DND-41 (cell line): ENCODE measurements around the gene ZSCAN2.

Experiments
- ATAC-seq: fragments of 200-7000 bp; cut with Tn5 transposase; 3 replicates; pipeline ENCODE4 v1.9.1; 2021; ENCODE audit warnings: low read depth; ENCODE audit not compliant: insufficient read depth
- DNase-seq: peaks from one replicate; pipeline ENCODE4 v3.0.0-alpha.2; 2020
- H2AFZ ChIP-seq: 2 replicates; pipeline ENCODE4 v1.6.0; 2012; ENCODE audit warnings: low read depth, low read length
- H3K27ac ChIP-seq: 2 replicates; pipeline ENCODE4 v1.5.1; 2012; ENCODE audit warnings: low read length, inconsistent platforms
- H3K27me3 ChIP-seq: fragments of 200-600 bp; sonication (generic); 2 replicates; pipeline ENCODE4 v1.6.0; 2012; ENCODE audit warnings: low read length, mild to moderate bottlenecking, inconsistent platforms; ENCODE audit not compliant: insufficient read depth, poor library complexity
- H3K36me3 ChIP-seq: 2 replicates; pipeline ENCODE4 v1.5.1; 2012; ENCODE audit warnings: low read length, inconsistent platforms; ENCODE audit not compliant: insufficient read depth
- H3K4me1 ChIP-seq: 2 replicates; pipeline ENCODE4 v1.5.1; 2012; ENCODE audit warnings: mild to moderate bottlenecking, low read length; ENCODE audit not compliant: insufficient read depth
- H3K4me2 ChIP-seq: 2 replicates; pipeline ENCODE4 v1.6.0; 2012; ENCODE audit warnings: mild to moderate bottlenecking, moderate library complexity, low read length, inconsistent platforms; ENCODE audit not compliant: insufficient read depth
- H3K4me3 ChIP-seq, 2 experiments: fragments of 200-600 bp in 1 of 2; shearing (Covaris generic) in 1 of 2; 2 replicates each; pipeline ENCODE4 v1.5.1; 2012 to 2016; ENCODE audit warnings: inconsistent platforms in 2 of 2, low read length in 2 of 2, mild to moderate bottlenecking in 2 of 2, low read depth in 1 of 2, moderate library complexity in 1 of 2
- H3K79me2 ChIP-seq: 2 replicates; pipeline ENCODE4 v1.6.0; 2012; ENCODE audit warnings: low read length, inconsistent platforms; ENCODE audit not compliant: insufficient read depth
- H3K9ac ChIP-seq: 2 replicates; pipeline ENCODE4 v1.6.0; 2012; ENCODE audit warnings: low read depth, mild to moderate bottlenecking, inconsistent platforms, low read length, moderate library complexity
- H3K9me3 ChIP-seq: 2 replicates; pipeline ENCODE4 v1.5.1; 2012; ENCODE audit warnings: low read length, moderate library complexity, mild to moderate bottlenecking, inconsistent platforms; ENCODE audit not compliant: insufficient read depth, severe bottlenecking
- H4K20me1 ChIP-seq: 2 replicates; pipeline ENCODE4 v1.6.0; 2012; ENCODE audit warnings: low read length; ENCODE audit not compliant: insufficient read depth
- CTCF ChIP-seq: IDR thresholded peaks from 2 replicates; pipeline ENCODE4 v1.5.1; 2012; ENCODE audit warnings: borderline replicate concordance, low read length, moderate library complexity, mild to moderate bottlenecking; ENCODE audit not compliant: poor library complexity, severe bottlenecking; ENCODE audit errors: extremely low read depth
- EZH2 ChIP-seq: IDR thresholded peaks from 3 replicates; pipeline ENCODE4 v1.6.1; 2012; ENCODE audit warnings: borderline replicate concordance, low read depth, mild to moderate bottlenecking, moderate library complexity, low read length, inconsistent platforms; ENCODE audit not compliant: severe bottlenecking

Gene ZSCAN2

GRCh38 chr15:84609818-84610525, 9.2 kb downstream of the ZSCAN2 start:
- Histone ChIP-seq H3K4me1 (peaks cover 11% of the 10 kb centered on the region), H3K9me3 (no peaks in the 10 kb centered on the region), H3K27me3 (no peaks in the 10 kb centered on the region), H3K27ac (no peak overlapping the region), H3K79me2 (peaks cover 65% of the 10 kb centered on the region), H3K36me3 (peaks cover 52% of the 10 kb centered on the region), H4K20me1 (peaks cover 20% of the 10 kb centered on the region; the same call in 1 of the 2 replicates), H3K9ac (no peak overlapping the region), H3K4me3 (no peak overlapping the region), H2AFZ (no peak overlapping the region), H3K4me2 (no peak overlapping the region)
- no peak for TF ChIP-seq EZH2
- no peak for TF ChIP-seq CTCF
- no peak for ATAC-seq
- DNase-seq = no peak

- no peak overlapping the region for H3K4me3 ChIP-seq
Measured at GRCh38 chr15:84611631-84612030, 10.8 kb downstream of the ZSCAN2 start.

GRCh38 chr15:84616235-84616634, 15.4 kb downstream of the ZSCAN2 start:
- H3K27me3 ChIP-seq = no peaks in the 10 kb centered on the region
- H3K9ac ChIP-seq = no peak overlapping the region
- H3K4me1 ChIP-seq = no peaks in the 10 kb centered on the region
- TF ChIP-seq CTCF = no peak
- H4K20me1 ChIP-seq = peaks cover 5% of the 10 kb centered on the region; the same call in 1 of the 2 replicates
- no peak overlapping the region for H3K4me2 ChIP-seq
- no peak for ATAC-seq
- no peak for DNase-seq
- H3K27ac ChIP-seq = no peak overlapping the region
- peaks cover 48% of the 10 kb centered on the region for H3K79me2 ChIP-seq
- H3K4me3 ChIP-seq = no peak overlapping the region
- H3K36me3 ChIP-seq = peaks cover 31% of the 10 kb centered on the region
- H2AFZ ChIP-seq = no peak overlapping the region
- H3K9me3 ChIP-seq = peaks cover 9% of the 10 kb centered on the region

More at GRCh38 chr15:84611631-84612030, 10.8 kb downstream of the ZSCAN2 start:
- ATAC-seq (no peak), DNase-seq (no peak)
- Histone ChIP-seq H3K4me2 (no peak overlapping the region), H3K4me1 (no peaks in the 10 kb centered on the region), H3K9ac (no peak overlapping the region), H3K36me3 (peaks cover 45% of the 10 kb centered on the region), H3K79me2 (peaks cover 65% of the 10 kb centered on the region), H3K9me3 (no peaks in the 10 kb centered on the region), H3K27me3 (no peaks in the 10 kb centered on the region), H3K27ac (no peak overlapping the region), H4K20me1 (peaks cover 14% of the 10 kb centered on the region; the same call in 1 of the 2 replicates), H2AFZ (no peak overlapping the region)
- TF ChIP-seq EZH2 (no peak), CTCF (no peak)
